GM23338 (cell line): ENCODE results near the gene NDUFA6. TPM values are rescaled to one million over a fixed set of nuclear protein-coding genes. Genes with fewer than 3 reads are reported as not detected.

ENCODE experiments used
- ATAC-seq: fragments of 200-7000 bp; cut with Tn5 transposase; 3 replicates; pipeline ENCODE4 v1.9.1; 2020
- DNase-seq: peaks from one replicate; pipeline ENCODE4 v3.0.0-alpha.2; 2015; ENCODE audit warnings: low spot score
- H2AFZ ChIP-seq: fragments of 200-600 bp; sonication (generic); 2 replicates; pipeline ENCODE4 v1.8.0; 2016; ENCODE audit warnings: antibody characterized with exemption, mild to moderate bottlenecking, moderate library complexity
- H3F3A ChIP-seq: fragments of 200-600 bp; sonication (generic); replicated peaks from 2 replicates; pipeline ENCODE4 v1.8.0; 2017; ENCODE audit warnings: antibody characterized with exemption, mixed run types, low read depth
- H3K27ac ChIP-seq: fragments of 200-600 bp; sonication (generic); 2 replicates; pipeline ENCODE4 v1.6.1; 2016; ENCODE audit warnings: low read depth
- H3K27me3 ChIP-seq: fragments of 200-600 bp; sonication (generic); 2 replicates; pipeline ENCODE4 v1.8.0; 2016; ENCODE audit warnings: mild to moderate bottlenecking, mixed run types, moderate library complexity; ENCODE audit not compliant: insufficient read depth
- H3K36me3 ChIP-seq: fragments of 200-600 bp; sonication (generic); 2 replicates; pipeline ENCODE4 v1.8.0; 2016; ENCODE audit warnings: mild to moderate bottlenecking; ENCODE audit not compliant: insufficient read depth
- H3K4me1 ChIP-seq: fragments of 200-600 bp; sonication (generic); 2 replicates; pipeline ENCODE4 v1.8.0; 2016; ENCODE audit warnings: mild to moderate bottlenecking, moderate library complexity; ENCODE audit not compliant: insufficient read depth
- H3K4me2 ChIP-seq: fragments of 200-600 bp; sonication (generic); 2 replicates; pipeline ENCODE4 v1.7.1; 2017; ENCODE audit warnings: mixed run types
- H3K4me3 ChIP-seq: fragments of 200-600 bp; sonication (generic); 2 replicates; pipeline ENCODE4 v1.6.1; 2016; ENCODE audit warnings: mixed run types
- H3K79me2 ChIP-seq: fragments of 200-600 bp; sonication (generic); replicated peaks from 2 replicates; pipeline ENCODE4 v1.8.0; 2017; ENCODE audit warnings: mild to moderate bottlenecking; ENCODE audit not compliant: insufficient read depth
- H3K9me2 ChIP-seq: fragments of 200-600 bp; sonication (generic); 2 replicates; pipeline ENCODE4 v1.8.0; 2017; ENCODE audit not compliant: insufficient read depth
- H4K20me1 ChIP-seq: fragments of 200-600 bp; sonication (generic); replicated peaks from 2 replicates; pipeline ENCODE4 v1.8.0; 2017; ENCODE audit warnings: mild to moderate bottlenecking; ENCODE audit not compliant: insufficient read depth
- H3K27ac Mint-ChIP-seq: 2 replicates; pipeline ENCODE4 v1.8.0; 2020; ENCODE audit warnings: inconsistent platforms, mild to moderate bottlenecking, moderate library complexity, mixed read lengths
- H3K27me3 Mint-ChIP-seq: 3 replicates; pipeline ENCODE4 v1.8.0; 2022; ENCODE audit warnings: low read depth, mild to moderate bottlenecking, moderate library complexity, mixed read lengths, inconsistent platforms; ENCODE audit not compliant: insufficient read depth, poor library complexity
- H3K36me3 Mint-ChIP-seq: 3 replicates; pipeline ENCODE4 v1.8.0; 2021; ENCODE audit warnings: low read depth, mild to moderate bottlenecking, inconsistent platforms, moderate library complexity, mixed read lengths
- H3K4me1 Mint-ChIP-seq: 3 replicates; pipeline ENCODE4 v1.8.0; 2020; ENCODE audit warnings: mild to moderate bottlenecking, inconsistent platforms, mixed read lengths
- H3K4me3 Mint-ChIP-seq: 3 replicates; pipeline ENCODE4 v1.8.0; 2021; ENCODE audit warnings: moderate library complexity, mild to moderate bottlenecking, inconsistent platforms, mixed read lengths
- H3K9me3 Mint-ChIP-seq: 3 replicates; pipeline ENCODE4 v1.8.0; 2020; ENCODE audit warnings: moderate library complexity, mild to moderate bottlenecking, inconsistent platforms, mixed read lengths
- CREB1 ChIP-seq: fragments of 250-450 bp; sonication (Bioruptor Pico); IDR thresholded peaks from 2 replicates; pipeline ENCODE4 v1.5.0; 2020; ENCODE audit warnings: low read depth, mild to moderate bottlenecking, moderate library complexity
- EZH2 ChIP-seq: fragments of 200-600 bp; sonication (generic); IDR thresholded peaks from one replicate; pipeline ENCODE4 v1.8.0; 2017; ENCODE audit warnings: antibody characterized with exemption, mild to moderate bottlenecking, low read depth; ENCODE audit not compliant: unreplicated experiment
- EZH2phosphoT487 ChIP-seq: fragments of 200-600 bp; sonication (generic); IDR thresholded peaks from one replicate; pipeline ENCODE4 v1.8.1; 2018; ENCODE audit warnings: antibody characterized with exemption; ENCODE audit not compliant: unreplicated experiment
- JUNB ChIP-seq: IDR thresholded peaks from one replicate; pipeline ENCODE4 v1.6.1; 2016; ENCODE audit warnings: antibody characterized with exemption; ENCODE audit not compliant: unreplicated experiment
- NANOG ChIP-seq: IDR thresholded peaks from 2 replicates; pipeline ENCODE4 v1.6.1; 2016; ENCODE audit warnings: antibody characterized with exemption, borderline replicate concordance
- POLR2AphosphoS5 ChIP-seq: IDR thresholded peaks from 2 replicates; pipeline ENCODE4 v1.6.1; 2016; ENCODE audit warnings: antibody characterized with exemption, low read depth
- STAT1 ChIP-seq: IDR thresholded peaks from one replicate; pipeline ENCODE4 v1.6.1; 2016; ENCODE audit warnings: antibody characterized with exemption; ENCODE audit not compliant: unreplicated experiment
- ZNF114 ChIP-seq: fragments of 250-450 bp; sonication (Bioruptor Pico); IDR thresholded peaks from 2 replicates; pipeline ENCODE4 v1.5.0; 2020; ENCODE audit warnings: mild to moderate bottlenecking, moderate library complexity
- ZNF331 ChIP-seq: fragments of 250-450 bp; sonication (Bioruptor Pico); IDR thresholded peaks from 2 replicates; pipeline ENCODE4 v1.5.0; 2020; ENCODE audit warnings: low read depth, mild to moderate bottlenecking, moderate library complexity
- polyA plus RNA-seq: library from polyadenylated mRNA; unstranded; fragments of >200 nt; fragmentation: Nextera tagmentation; extraction: Ambion mirVana; gene quantifications from 2 replicates; pipeline ENCODE4 v1.2.1, GENCODE V29; 2016
- total RNA-seq: library from RNA; depleted of rRNA; stranded (reverse); fragments of >200 nt; shearing (Covaris generic); gene quantifications from 2 replicates; pipeline ENCODE4 v1.2.3, GENCODE V29; 2014
- TF ChIP-seq, protein P1 (sequence below), 2 experiments: fragments of 200-600 bp in 1 of 2; sonication (generic) in 1 of 2; conservative IDR thresholded peaks; 2 replicates each; pipeline versions ENCODE4 v1.5.1 to v1.6.1; 2016 to 2017; ENCODE audit warnings: antibody characterized with exemption in 2 of 2, low read depth in 2 of 2, mild to moderate bottlenecking in 2 of 2, moderate library complexity in 1 of 2
- TF ChIP-seq, protein P2 (sequence below): IDR thresholded peaks from 2 replicates; pipeline ENCODE4 v1.6.1; 2016; ENCODE audit warnings: antibody characterized with exemption
- TF ChIP-seq, protein P3 (sequence below): fragments of 250-450 bp; sonication (Bioruptor Pico); IDR thresholded peaks from 2 replicates; pipeline ENCODE4 v1.5.0; 2020; ENCODE audit warnings: mild to moderate bottlenecking, moderate library complexity

The NDUFA6 gene
- total and polyA plus RNA-seq, 2 experiments from 2014 or later: 69.8 to 433 TPM

DNA sequence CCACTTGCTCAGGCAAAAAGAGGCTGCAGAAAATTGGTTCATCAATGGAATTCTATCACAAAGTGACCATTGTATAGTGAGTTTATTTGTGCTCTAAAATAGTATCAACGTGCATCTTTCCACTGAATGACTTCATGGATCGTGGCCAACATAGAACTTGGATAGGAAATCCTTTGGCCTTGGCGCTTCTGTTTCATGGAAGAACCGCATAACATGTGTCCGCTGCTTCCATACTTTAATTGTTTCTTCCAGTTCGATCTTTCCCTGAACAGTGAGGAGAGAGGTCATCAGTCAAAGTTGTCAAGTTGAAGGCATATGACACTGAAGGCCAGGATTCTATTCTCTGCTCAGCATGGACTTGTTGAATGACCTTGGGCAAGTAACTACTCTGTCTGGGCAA is 4.5 kb downstream of the NDUFA6 start (continued):
- TF ChIP-seq, protein P1, sequence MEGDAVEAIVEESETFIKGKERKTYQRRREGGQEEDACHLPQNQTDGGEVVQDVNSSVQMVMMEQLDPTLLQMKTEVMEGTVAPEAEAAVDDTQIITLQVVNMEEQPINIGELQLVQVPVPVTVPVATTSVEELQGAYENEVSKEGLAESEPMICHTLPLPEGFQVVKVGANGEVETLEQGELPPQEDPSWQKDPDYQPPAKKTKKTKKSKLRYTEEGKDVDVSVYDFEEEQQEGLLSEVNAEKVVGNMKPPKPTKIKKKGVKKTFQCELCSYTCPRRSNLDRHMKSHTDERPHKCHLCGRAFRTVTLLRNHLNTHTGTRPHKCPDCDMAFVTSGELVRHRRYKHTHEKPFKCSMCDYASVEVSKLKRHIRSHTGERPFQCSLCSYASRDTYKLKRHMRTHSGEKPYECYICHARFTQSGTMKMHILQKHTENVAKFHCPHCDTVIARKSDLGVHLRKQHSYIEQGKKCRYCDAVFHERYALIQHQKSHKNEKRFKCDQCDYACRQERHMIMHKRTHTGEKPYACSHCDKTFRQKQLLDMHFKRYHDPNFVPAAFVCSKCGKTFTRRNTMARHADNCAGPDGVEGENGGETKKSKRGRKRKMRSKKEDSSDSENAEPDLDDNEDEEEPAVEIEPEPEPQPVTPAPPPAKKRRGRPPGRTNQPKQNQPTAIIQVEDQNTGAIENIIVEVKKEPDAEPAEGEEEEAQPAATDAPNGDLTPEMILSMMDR (conservative IDR thresholded peaks at IDR 0.05; ENCODE audit: low read depth in 2 of 2): no peak
- no peak for TF ChIP-seq POLR2AphosphoS5
- no peak for TF ChIP-seq NANOG
- TF ChIP-seq, protein P2, sequence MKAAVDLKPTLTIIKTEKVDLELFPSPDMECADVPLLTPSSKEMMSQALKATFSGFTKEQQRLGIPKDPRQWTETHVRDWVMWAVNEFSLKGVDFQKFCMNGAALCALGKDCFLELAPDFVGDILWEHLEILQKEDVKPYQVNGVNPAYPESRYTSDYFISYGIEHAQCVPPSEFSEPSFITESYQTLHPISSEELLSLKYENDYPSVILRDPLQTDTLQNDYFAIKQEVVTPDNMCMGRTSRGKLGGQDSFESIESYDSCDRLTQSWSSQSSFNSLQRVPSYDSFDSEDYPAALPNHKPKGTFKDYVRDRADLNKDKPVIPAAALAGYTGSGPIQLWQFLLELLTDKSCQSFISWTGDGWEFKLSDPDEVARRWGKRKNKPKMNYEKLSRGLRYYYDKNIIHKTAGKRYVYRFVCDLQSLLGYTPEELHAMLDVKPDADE: no peak
- no peak for TF ChIP-seq EZH2phosphoT487
- no peak for TF ChIP-seq ZNF114 (CRISPR knock-in tag)
- no peak for TF ChIP-seq EZH2

DNA sequence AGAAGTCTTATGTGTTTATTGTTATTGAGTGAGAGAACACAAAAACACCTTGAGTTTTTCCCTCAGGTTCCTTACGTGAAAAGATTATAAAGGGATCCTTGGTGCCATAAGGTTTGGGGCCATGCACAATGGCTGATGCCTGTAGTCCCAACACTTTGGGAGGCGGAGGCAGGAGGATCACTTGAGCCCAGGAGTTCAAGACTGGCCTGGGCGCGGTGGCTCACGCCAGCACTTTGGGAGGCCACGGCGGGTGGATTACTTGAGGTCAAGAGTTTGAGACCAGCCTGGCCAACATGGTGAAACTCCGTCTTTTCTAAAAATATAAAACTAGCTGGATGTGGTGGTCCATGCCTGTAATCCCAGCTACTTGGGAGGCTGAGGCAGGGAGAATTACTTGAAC is 5.7 kb downstream of the NDUFA6 start:
- Mint-ChIP-seq H3K4me1 (peaks cover 10% of the 10 kb centered on the region; the same call in 2 of the 3 replicates), H3K27me3 (peaks cover 10% of the 10 kb centered on the region), H3K4me3 (no peak overlapping the region), H3K27ac (no peak overlapping the region), H3K36me3 (peaks cover 62% of the 10 kb centered on the region), H3K9me3 (peaks cover 9% of the 10 kb centered on the region)
- H3K4me1 ChIP-seq: no peaks in the 10 kb centered on the region; the same call in 1 of the 2 replicates
- peaks cover 24% of the 10 kb centered on the region for H3K36me3 ChIP-seq
- H3K4me2 ChIP-seq: no peak overlapping the region
- H3K79me2 ChIP-seq: peaks cover 35% of the 10 kb centered on the region
- DNase-seq (no peak), ATAC-seq (no peak)
- no peak overlapping the region for H3K27ac ChIP-seq
- peaks cover 19% of the 10 kb centered on the region for H4K20me1 ChIP-seq
- H3K4me3 ChIP-seq: no peak overlapping the region
- no peaks in the 10 kb centered on the region for H3K27me3 ChIP-seq
- no peak overlapping the region for H2AFZ ChIP-seq
- no peaks in the 10 kb centered on the region; the same call in 1 of the 2 replicates for H3F3A ChIP-seq
- H3K9me2 ChIP-seq: no peaks in the 10 kb centered on the region
- no peak for TF ChIP-seq JUNB
- no peak for TF ChIP-seq POLR2AphosphoS5
- TF ChIP-seq ZNF114 (CRISPR knock-in tag): no peak
- TF ChIP-seq, protein P2: no peak
- TF ChIP-seq EZH2phosphoT487: no peak
- no peak for TF ChIP-seq ZNF331
- no peak for TF ChIP-seq CREB1 (CRISPR knock-in tag)
- TF ChIP-seq, protein P3, sequence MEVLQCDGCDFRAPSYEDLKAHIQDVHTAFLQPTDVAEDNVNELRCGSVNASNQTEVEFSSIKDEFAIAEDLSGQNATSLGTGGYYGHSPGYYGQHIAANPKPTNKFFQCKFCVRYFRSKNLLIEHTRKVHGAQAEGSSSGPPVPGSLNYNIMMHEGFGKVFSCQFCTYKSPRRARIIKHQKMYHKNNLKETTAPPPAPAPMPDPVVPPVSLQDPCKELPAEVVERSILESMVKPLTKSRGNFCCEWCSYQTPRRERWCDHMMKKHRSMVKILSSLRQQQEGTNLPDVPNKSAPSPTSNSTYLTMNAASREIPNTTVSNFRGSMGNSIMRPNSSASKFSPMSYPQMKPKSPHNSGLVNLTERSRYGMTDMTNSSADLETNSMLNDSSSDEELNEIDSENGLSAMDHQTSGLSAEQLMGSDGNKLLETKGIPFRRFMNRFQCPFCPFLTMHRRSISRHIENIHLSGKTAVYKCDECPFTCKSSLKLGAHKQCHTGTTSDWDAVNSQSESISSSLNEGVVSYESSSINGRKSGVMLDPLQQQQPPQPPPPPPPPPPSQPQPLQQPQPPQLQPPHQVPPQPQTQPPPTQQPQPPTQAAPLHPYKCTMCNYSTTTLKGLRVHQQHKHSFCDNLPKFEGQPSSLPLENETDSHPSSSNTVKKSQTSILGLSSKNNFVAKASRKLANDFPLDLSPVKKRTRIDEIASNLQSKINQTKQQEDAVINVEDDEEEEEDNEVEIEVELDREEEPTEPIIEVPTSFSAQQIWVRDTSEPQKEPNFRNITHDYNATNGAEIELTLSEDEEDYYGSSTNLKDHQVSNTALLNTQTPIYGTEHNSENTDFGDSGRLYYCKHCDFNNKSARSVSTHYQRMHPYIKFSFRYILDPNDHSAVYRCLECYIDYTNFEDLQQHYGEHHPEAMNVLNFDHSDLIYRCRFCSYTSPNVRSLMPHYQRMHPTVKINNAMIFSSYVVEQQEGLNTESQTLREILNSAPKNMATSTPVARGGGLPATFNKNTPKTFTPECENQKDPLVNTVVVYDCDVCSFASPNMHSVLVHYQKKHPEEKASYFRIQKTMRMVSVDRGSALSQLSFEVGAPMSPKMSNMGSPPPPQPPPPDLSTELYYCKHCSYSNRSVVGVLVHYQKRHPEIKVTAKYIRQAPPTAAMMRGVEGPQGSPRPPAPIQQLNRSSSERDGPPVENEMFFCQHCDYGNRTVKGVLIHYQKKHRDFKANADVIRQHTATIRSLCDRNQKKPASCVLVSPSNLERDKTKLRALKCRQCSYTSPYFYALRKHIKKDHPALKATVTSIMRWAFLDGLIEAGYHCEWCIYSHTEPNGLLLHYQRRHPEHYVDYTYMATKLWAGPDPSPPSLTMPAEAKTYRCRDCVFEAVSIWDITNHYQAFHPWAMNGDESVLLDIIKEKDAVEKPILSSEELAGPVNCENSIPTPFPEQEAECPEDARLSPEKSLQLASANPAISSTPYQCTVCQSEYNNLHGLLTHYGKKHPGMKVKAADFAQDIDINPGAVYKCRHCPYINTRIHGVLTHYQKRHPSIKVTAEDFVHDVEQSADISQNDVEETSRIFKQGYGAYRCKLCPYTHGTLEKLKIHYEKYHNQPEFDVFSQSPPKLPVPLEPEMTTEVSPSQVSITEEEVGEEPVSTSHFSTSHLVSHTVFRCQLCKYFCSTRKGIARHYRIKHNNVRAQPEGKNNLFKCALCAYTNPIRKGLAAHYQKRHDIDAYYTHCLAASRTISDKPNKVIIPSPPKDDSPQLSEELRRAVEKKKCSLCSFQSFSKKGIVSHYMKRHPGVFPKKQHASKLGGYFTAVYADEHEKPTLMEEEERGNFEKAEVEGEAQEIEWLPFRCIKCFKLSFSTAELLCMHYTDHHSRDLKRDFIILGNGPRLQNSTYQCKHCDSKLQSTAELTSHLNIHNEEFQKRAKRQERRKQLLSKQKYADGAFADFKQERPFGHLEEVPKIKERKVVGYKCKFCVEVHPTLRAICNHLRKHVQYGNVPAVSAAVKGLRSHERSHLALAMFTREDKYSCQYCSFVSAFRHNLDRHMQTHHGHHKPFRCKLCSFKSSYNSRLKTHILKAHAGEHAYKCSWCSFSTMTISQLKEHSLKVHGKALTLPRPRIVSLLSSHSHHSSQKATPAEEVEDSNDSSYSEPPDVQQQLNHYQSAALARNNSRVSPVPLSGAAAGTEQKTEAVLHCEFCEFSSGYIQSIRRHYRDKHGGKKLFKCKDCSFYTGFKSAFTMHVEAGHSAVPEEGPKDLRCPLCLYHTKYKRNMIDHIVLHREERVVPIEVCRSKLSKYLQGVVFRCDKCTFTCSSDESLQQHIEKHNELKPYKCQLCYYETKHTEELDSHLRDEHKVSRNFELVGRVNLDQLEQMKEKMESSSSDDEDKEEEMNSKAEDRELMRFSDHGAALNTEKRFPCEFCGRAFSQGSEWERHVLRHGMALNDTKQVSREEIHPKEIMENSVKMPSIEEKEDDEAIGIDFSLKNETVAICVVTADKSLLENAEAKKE (CRISPR knock-in tag): no peak
- TF ChIP-seq STAT1: no peak
- TF ChIP-seq, protein P1 (conservative IDR thresholded peaks at IDR 0.05; ENCODE audit: low read depth in 2 of 2): no peak
